IMR-90 (cell line): ENCODE data around the gene KRT4. TPM values are rescaled to one million over a fixed set of nuclear protein-coding genes. Genes with fewer than 3 reads are reported as not detected.

Experiments used
- ATAC-seq: fragments of 200-7000 bp; cut with Tn5 transposase; 2 replicates; pipeline ENCODE4 v1.9.1; 2020; ENCODE audit warnings: low read depth, mild to moderate bottlenecking, moderate library complexity
- BruUV-seq: library from RNA; stranded (reverse); fragments of 400-500 nt; replicated peaks from 2 replicates; lab custom pipeline; 2021; lab: Mats Ljungman, UMichigan
- CTCF ChIA-PET: fragments of 300-600 bp; formaldehyde crosslinking; extraction: SDS; loops from one replicate; lab custom pipeline; 2021; ENCODE audit warnings: antibody characterized with exemption; lab: Yijun Ruan, JAX
- POLR2A ChIA-PET: fragments of 300-600 bp; sonication (Branson Sonifier 250); formaldehyde crosslinking; loops from one replicate; lab custom pipeline; 2022; ENCODE audit warnings: antibody characterized with exemption; ENCODE audit not compliant: unreplicated experiment; lab: Charles Lee
- DNase-seq: peaks from one replicate; pipeline ENCODE4 v3.0.0; 2013
- H2AFZ ChIP-seq: replicated peaks from 2 replicates; pipeline ENCODE3; 2013; ENCODE audit warnings: low read length, mild to moderate bottlenecking; ENCODE audit not compliant: poor library complexity
- H2AK5ac ChIP-seq: 2 replicates; pipeline ENCODE4 v1.6.1; 2013; ENCODE audit warnings: low read depth, low read length, inconsistent platforms
- H2AK9ac ChIP-seq: replicated peaks from 2 replicates; pipeline ENCODE3; 2013; ENCODE audit warnings: mild to moderate bottlenecking, low read depth, low read length, moderate library complexity; ENCODE audit not compliant: poor library complexity
- H2BK120ac ChIP-seq: 2 replicates; pipeline ENCODE4 v1.6.1; 2013; ENCODE audit warnings: low read depth, low read length, inconsistent platforms
- H2BK15ac ChIP-seq: 3 replicates; pipeline ENCODE4 v1.6.1; 2013; ENCODE audit warnings: low read depth, low read length, inconsistent platforms
- H2BK20ac ChIP-seq: 2 replicates; pipeline ENCODE4 v1.6.1; 2013; ENCODE audit warnings: low read depth, mild to moderate bottlenecking, inconsistent platforms, low read length, moderate library complexity
- H2BK5ac ChIP-seq: 2 replicates; pipeline ENCODE4 v1.6.1; 2013; ENCODE audit warnings: mild to moderate bottlenecking, low read depth, low read length, inconsistent platforms; ENCODE audit not compliant: poor library complexity, severe bottlenecking
- H3K14ac ChIP-seq: replicated peaks from 2 replicates; pipeline ENCODE4 v1.6.1; 2013; ENCODE audit warnings: low read depth, low read length, inconsistent platforms
- H3K18ac ChIP-seq: 2 replicates; pipeline ENCODE4 v1.6.1; 2013; ENCODE audit warnings: low read depth, low read length, control low read depth
- H3K23ac ChIP-seq: 2 replicates; pipeline ENCODE4 v1.6.1; 2013; ENCODE audit warnings: low read depth, low read length, inconsistent platforms
- H3K27ac ChIP-seq: 2 replicates; pipeline ENCODE4 v1.5.1; 2013; ENCODE audit warnings: mild to moderate bottlenecking, control low read depth, low read length; ENCODE audit not compliant: insufficient read depth
- H3K27me3 ChIP-seq: 2 replicates; pipeline ENCODE4 v1.6.1; 2013; ENCODE audit warnings: low read length; ENCODE audit not compliant: control insufficient read depth, insufficient read depth
- H3K36me3 ChIP-seq: 2 replicates; pipeline ENCODE4 v1.6.1; 2013; ENCODE audit warnings: low read length, mixed read lengths; ENCODE audit not compliant: control insufficient read depth, insufficient read depth
- H3K4ac ChIP-seq: 2 replicates; pipeline ENCODE4 v1.6.1; 2013; ENCODE audit warnings: low read depth, low read length, inconsistent platforms
- H3K4me1 ChIP-seq: 2 replicates; pipeline ENCODE4 v1.6.1; 2013; ENCODE audit warnings: low read length, mixed read lengths; ENCODE audit not compliant: control insufficient read depth, insufficient read depth
- H3K4me2 ChIP-seq: 2 replicates; pipeline ENCODE4 v1.6.1; 2013; ENCODE audit warnings: low read depth, mild to moderate bottlenecking, control low read depth, low read length, moderate library complexity
- H3K4me3 ChIP-seq: 2 replicates; pipeline ENCODE4 v1.5.1; 2013; ENCODE audit warnings: low read depth, mild to moderate bottlenecking, control low read depth, low read length, moderate library complexity; ENCODE audit not compliant: insufficient read depth
- H3K56ac ChIP-seq: 2 replicates; pipeline ENCODE4 v1.6.1; 2013; ENCODE audit warnings: low read length, inconsistent platforms; ENCODE audit not compliant: insufficient read depth; ENCODE audit errors: extremely low read depth
- H3K79me1 ChIP-seq, 2 experiments: 2 replicates each; pipeline ENCODE4 v1.6.1; 2013; ENCODE audit warnings: low read length in 2 of 2, inconsistent platforms in 1 of 2, low read depth in 1 of 2
- H3K9ac ChIP-seq: 2 replicates; pipeline ENCODE4 v1.6.1; 2013; ENCODE audit warnings: low read depth, low read length, control low read depth
- H3K9me1 ChIP-seq: 2 replicates; pipeline ENCODE4 v1.6.1; 2013; ENCODE audit warnings: low read length, inconsistent platforms; ENCODE audit not compliant: insufficient read depth
- H3K9me3 ChIP-seq: 2 replicates; pipeline ENCODE4 v1.6.1; 2013; ENCODE audit warnings: low read length; ENCODE audit not compliant: control insufficient read depth, insufficient read depth
- H4K20me1 ChIP-seq: 2 replicates; pipeline ENCODE4 v1.6.1; 2013; ENCODE audit warnings: low read length, inconsistent platforms; ENCODE audit not compliant: insufficient read depth
- H4K5ac ChIP-seq: 2 replicates; pipeline ENCODE4 v1.6.1; 2013; ENCODE audit warnings: mild to moderate bottlenecking, low read depth, low read length, control low read depth
- H4K8ac ChIP-seq, 2 experiments: 2 replicates each; pipeline ENCODE4 v1.6.1; 2013; ENCODE audit warnings: low read depth in 2 of 2, low read length in 2 of 2, control low read depth in 1 of 2, inconsistent platforms in 1 of 2
- H4K91ac ChIP-seq: 2 replicates; pipeline ENCODE4 v1.6.1; 2013; ENCODE audit warnings: low read depth, low read length, inconsistent platforms; ENCODE audit not compliant: insufficient read depth
- BHLHE40 ChIP-seq: fragments of 150-350 bp; IDR thresholded peaks from 2 replicates; pipeline ENCODE4 v1.6.1; 2016; ENCODE audit warnings: mild to moderate bottlenecking, low read depth, low read length
- CEBPB ChIP-seq: IDR thresholded peaks from 2 replicates; pipeline ENCODE4 v1.6.1; 2012; ENCODE audit warnings: low read depth, low read length, improper control_type of control experiment
- CHD1 ChIP-seq: IDR thresholded peaks from 2 replicates; pipeline ENCODE4 v1.6.1; 2012; ENCODE audit warnings: low read depth, low read length, improper control_type of control experiment
- FOS ChIP-seq: fragments of 150-350 bp; IDR thresholded peaks from 2 replicates; pipeline ENCODE4 v1.6.1; 2016; ENCODE audit warnings: low read depth, low read length
- MAFK ChIP-seq: IDR thresholded peaks from 2 replicates; pipeline ENCODE4 v1.6.1; 2012; ENCODE audit warnings: low read depth, low read length, improper control_type of control experiment
- MAZ ChIP-seq: IDR thresholded peaks from 2 replicates; pipeline ENCODE4 v1.6.1; 2012; ENCODE audit warnings: low read depth, mild to moderate bottlenecking, low read length, improper control_type of control experiment, moderate library complexity, borderline replicate concordance
- MXI1 ChIP-seq: IDR thresholded peaks from 2 replicates; pipeline ENCODE4 v1.6.1; 2012; ENCODE audit warnings: low read depth, mild to moderate bottlenecking, low read length, moderate library complexity, borderline replicate concordance
- NFE2L2 ChIP-seq: fragments of 150-350 bp; IDR thresholded peaks from 2 replicates; pipeline ENCODE4 v1.6.1; 2016; ENCODE audit warnings: low read depth, mild to moderate bottlenecking, low read length
- POLR2A ChIP-seq: IDR thresholded peaks from 2 replicates; pipeline ENCODE4 v1.6.1; 2012; ENCODE audit warnings: mild to moderate bottlenecking, low read depth, low read length
- RAD21 ChIP-seq: IDR thresholded peaks from 2 replicates; pipeline ENCODE4 v1.6.1; 2012; ENCODE audit warnings: low read length, improper control_type of control experiment
- RCOR1 ChIP-seq: IDR thresholded peaks from 2 replicates; pipeline ENCODE4 v1.6.1; 2012; ENCODE audit warnings: mild to moderate bottlenecking, low read length, improper control_type of control experiment; ENCODE audit not compliant: insufficient replicate concordance
- RFX5 ChIP-seq: IDR thresholded peaks from 2 replicates; pipeline ENCODE4 v1.8.0; 2012; ENCODE audit warnings: low read depth, mild to moderate bottlenecking, low read length, moderate library complexity
- SMC3 ChIP-seq: fragments of 150-350 bp; IDR thresholded peaks from 2 replicates; pipeline ENCODE4 v1.6.1; 2016; ENCODE audit warnings: low read depth, mild to moderate bottlenecking, antibody characterized with exemption, low read length, moderate library complexity
- WGBS, 2 experiments: methylation state at CpG; one replicate each; pipeline versions ENCODE4 v1.1.5 to v1.1.7; 2013; ENCODE audit warnings: missing lambda C conversion rate in 2 of 2; ENCODE audit not compliant: insufficient read length in 1 of 2; ENCODE audit errors: extremely low coverage in 2 of 2; 5-methylcytosine and 5-hydroxymethylcytosine counted together
- dilution Hi-C: fragments of 300-500 bp; cut with HindIII; formaldehyde crosslinking; loops from one replicate; pipeline ENCODE4 v1.14.3; 2018; ENCODE audit warnings: low sequenced_read_pairs; ENCODE audit not compliant: unreplicated experiment
- in situ Hi-C: fragments of 300-500 bp; cut with MboI; formaldehyde crosslinking; loops from 3 replicates; pipeline ENCODE4 v1.14.3; 2019; ENCODE audit warnings: low sequenced_read_pairs, inconsistent platforms, mixed read lengths
- intact Hi-C: fragments of 100-400 bp; cut with micrococcal nuclease; formaldehyde crosslinking; loops from 2 replicates; pipeline ENCODE4 v1.10.0; 2022
- polyA plus RNA-seq, 3 experiments: library from polyadenylated mRNA; depleted of rRNA; stranded (reverse); fragments of >200 nt; gene quantifications; 2 replicates each; pipeline ENCODE4 v1.2.3, GENCODE V29; 2012; ENCODE audit warnings: low replicate concordance in 1 of 3
- total RNA-seq: library from RNA; depleted of rRNA; stranded (reverse); fragments of >200 nt; gene quantifications from 2 replicates; pipeline ENCODE4 v1.2.3, GENCODE V29; 2012
- TF ChIP-seq, protein P1 (sequence below): fragments of 150-350 bp; IDR thresholded peaks from 2 replicates; pipeline ENCODE4 v1.6.1; 2016; ENCODE audit warnings: low read depth, mild to moderate bottlenecking, low read length, moderate library complexity, borderline replicate concordance
- TF ChIP-seq, protein P2 (sequence below): fragments of 150-350 bp; IDR thresholded peaks from 2 replicates; pipeline ENCODE4 v1.6.1; 2017; ENCODE audit warnings: mild to moderate bottlenecking, antibody characterized with exemption, low read length, low read depth
- TF ChIP-seq, protein P3 (sequence below): conservative IDR thresholded peaks from 2 replicates; pipeline ENCODE4 v1.5.1; 2012; ENCODE audit warnings: mild to moderate bottlenecking, low read depth, low read length, improper control_type of control experiment

Gene KRT4
- total and polyA plus RNA-seq, 2 of the 4 experiments (the other 2 are of a cell fraction), result under 0.01 to 0.07 TPM

DNA sequence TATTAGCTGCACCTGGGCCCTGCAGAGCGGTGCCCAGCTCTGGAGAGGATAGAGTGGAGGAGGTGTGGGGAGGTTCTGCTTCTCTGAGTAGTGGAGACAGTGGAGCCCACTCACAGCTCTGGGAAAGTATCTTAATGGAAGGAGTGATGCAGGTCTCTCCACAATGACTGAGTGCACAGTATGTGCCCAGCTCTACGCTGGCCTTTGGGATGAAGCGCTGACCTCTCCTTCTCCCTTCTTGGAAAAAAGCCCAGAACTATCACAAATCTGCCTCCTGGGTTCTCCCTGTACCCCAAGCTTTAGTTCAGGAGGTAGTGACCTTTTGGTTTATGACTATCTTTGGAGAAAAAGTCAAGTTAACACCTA lies 17.5 kb downstream of the KRT4 start:
- Histone ChIP-seq H2BK15ac (no peak overlapping the region), H3K36me3 (no peaks in the 10 kb centered on the region), H3K14ac (no peak overlapping the region), H3K27me3 (peaks cover 14% of the 10 kb centered on the region), H3K4me1 (no peaks in the 10 kb centered on the region), H4K91ac (no peak overlapping the region), H2BK20ac (no peak overlapping the region), H2BK5ac (no peak overlapping the region), H2BK120ac (no peak overlapping the region), H4K20me1 (no peaks in the 10 kb centered on the region; the same call in 1 of the 2 replicates), H3K9me3 (no peaks in the 10 kb centered on the region), H3K23ac (no peak overlapping the region), H3K4me3 (no peak overlapping the region), H2AFZ (no peak overlapping the region), H3K9me1 (peaks cover 3% of the 10 kb centered on the region; the same call in 1 of the 2 replicates), H4K5ac (no peak overlapping the region), H3K9ac (no peak overlapping the region), H4K8ac (no peak overlapping the region), H2AK9ac (no peak overlapping the region), H3K4me2 (no peak overlapping the region), H3K56ac (no peak overlapping the region), H2AK5ac (no peak overlapping the region), H3K18ac (no peak overlapping the region), H3K4ac (no peak overlapping the region), H3K79me1 (no peaks in the 10 kb centered on the region), H3K27ac (no peak overlapping the region)
- dilution Hi-C loops (no loop called here), intact Hi-C loops (no loop called here), in situ Hi-C loops (no loop called here)
- no CpG with 5 or more reads among the region's 3 CpGs for WGBS, 2 experiments
- ChIA-PET CTCF (no interaction called here), POLR2A (no interaction called here)
- DNase-seq, result no peak
- ATAC-seq, result no peak
- BruUV-seq, result no TSS peak
- TF ChIP-seq MAZ (no peak), RCOR1 (no peak), CHD1 (no peak), RFX5 (no peak), RAD21 (no peak), SMC3 (no peak), CEBPB (no peak), FOS (no peak), NFE2L2 (no peak), MXI1 (no peak), BHLHE40 (no peak), MAFK (no peak), POLR2A (no peak)
- TF ChIP-seq, protein P1, sequence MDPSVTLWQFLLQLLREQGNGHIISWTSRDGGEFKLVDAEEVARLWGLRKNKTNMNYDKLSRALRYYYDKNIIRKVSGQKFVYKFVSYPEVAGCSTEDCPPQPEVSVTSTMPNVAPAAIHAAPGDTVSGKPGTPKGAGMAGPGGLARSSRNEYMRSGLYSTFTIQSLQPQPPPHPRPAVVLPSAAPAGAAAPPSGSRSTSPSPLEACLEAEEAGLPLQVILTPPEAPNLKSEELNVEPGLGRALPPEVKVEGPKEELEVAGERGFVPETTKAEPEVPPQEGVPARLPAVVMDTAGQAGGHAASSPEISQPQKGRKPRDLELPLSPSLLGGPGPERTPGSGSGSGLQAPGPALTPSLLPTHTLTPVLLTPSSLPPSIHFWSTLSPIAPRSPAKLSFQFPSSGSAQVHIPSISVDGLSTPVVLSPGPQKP, result no peak
- TF ChIP-seq, protein P2, sequence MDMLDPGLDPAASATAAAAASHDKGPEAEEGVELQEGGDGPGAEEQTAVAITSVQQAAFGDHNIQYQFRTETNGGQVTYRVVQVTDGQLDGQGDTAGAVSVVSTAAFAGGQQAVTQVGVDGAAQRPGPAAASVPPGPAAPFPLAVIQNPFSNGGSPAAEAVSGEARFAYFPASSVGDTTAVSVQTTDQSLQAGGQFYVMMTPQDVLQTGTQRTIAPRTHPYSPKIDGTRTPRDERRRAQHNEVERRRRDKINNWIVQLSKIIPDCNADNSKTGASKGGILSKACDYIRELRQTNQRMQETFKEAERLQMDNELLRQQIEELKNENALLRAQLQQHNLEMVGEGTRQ, result no peak
- TF ChIP-seq, protein P3, sequence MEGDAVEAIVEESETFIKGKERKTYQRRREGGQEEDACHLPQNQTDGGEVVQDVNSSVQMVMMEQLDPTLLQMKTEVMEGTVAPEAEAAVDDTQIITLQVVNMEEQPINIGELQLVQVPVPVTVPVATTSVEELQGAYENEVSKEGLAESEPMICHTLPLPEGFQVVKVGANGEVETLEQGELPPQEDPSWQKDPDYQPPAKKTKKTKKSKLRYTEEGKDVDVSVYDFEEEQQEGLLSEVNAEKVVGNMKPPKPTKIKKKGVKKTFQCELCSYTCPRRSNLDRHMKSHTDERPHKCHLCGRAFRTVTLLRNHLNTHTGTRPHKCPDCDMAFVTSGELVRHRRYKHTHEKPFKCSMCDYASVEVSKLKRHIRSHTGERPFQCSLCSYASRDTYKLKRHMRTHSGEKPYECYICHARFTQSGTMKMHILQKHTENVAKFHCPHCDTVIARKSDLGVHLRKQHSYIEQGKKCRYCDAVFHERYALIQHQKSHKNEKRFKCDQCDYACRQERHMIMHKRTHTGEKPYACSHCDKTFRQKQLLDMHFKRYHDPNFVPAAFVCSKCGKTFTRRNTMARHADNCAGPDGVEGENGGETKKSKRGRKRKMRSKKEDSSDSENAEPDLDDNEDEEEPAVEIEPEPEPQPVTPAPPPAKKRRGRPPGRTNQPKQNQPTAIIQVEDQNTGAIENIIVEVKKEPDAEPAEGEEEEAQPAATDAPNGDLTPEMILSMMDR, result no peak
